Effector CD4-positive, alpha-beta T cell (primary cell): Measurements from ENCODE around the gene UROS.

Source experiments
- DNase-seq: peaks from one replicate; pipeline ENCODE4 v3.0.0-alpha.2; 2020

UROS gene

GRCh38 chr10:125828311-125828710, 5.3 kb upstream of the UROS start:
- no peak for DNase-seq

- DNase-seq, result no peak
These were observed 4.1 kb upstream of the UROS start for GRCh38 chr10:125827133-125827532.

- DNase-seq, result no peak
These were observed 1.7 kb upstream of the UROS start for GRCh38 chr10:125824736-125825135.

GRCh38 chr10:125823663-125824251, 699 bp upstream of the UROS start:
- no peak for DNase-seq

- DNase-seq, result no peak
These were observed 2.4 kb downstream of the UROS start for GRCh38 chr10:125820701-125821100.

- DNase-seq, result no peak
These were observed 5.6 kb downstream of the UROS start for GRCh38 chr10:125817337-125817946.

- DNase-seq, result no peak
These were observed 6.5 kb downstream of the UROS start for GRCh38 chr10:125816548-125816947.

GRCh38 chr10:125815764-125816163, 7.3 kb downstream of the UROS start:
- no peak for DNase-seq

GRCh38 chr10:125812128-125812750, 10.8 kb downstream of the UROS start:
- DNase-seq, result no peak

GRCh38 chr10:125811251-125811650, 11.8 kb downstream of the UROS start:
- no peak for DNase-seq

GRCh38 chr10:125808047-125808446, 15.0 kb downstream of the UROS start:
- DNase-seq, result no peak

GRCh38 chr10:125802739-125803138, 20.3 kb downstream of the UROS start:
- no peak for DNase-seq

GRCh38 chr10:125802131-125802530, 20.9 kb downstream of the UROS start:
- DNase-seq, result no peak

- DNase-seq, result no peak
These were observed 21.5 kb downstream of the UROS start for GRCh38 chr10:125801574-125801973.

GRCh38 chr10:125799451-125800182, 23.4 kb downstream of the UROS start:
- no peak for DNase-seq

- DNase-seq, result no peak
These were observed 24.9 kb downstream of the UROS start for GRCh38 chr10:125797994-125798662.

GRCh38 chr10:125797424-125797823, 25.6 kb downstream of the UROS start:
- DNase-seq, result no peak

- no peak for DNase-seq
These were observed 27.3 kb downstream of the UROS start for GRCh38 chr10:125795637-125796190.

- DNase-seq, result no peak
These were observed 27.9 kb downstream of the UROS start for GRCh38 chr10:125795128-125795527.

GRCh38 chr10:125792342-125793300, 30.4 kb downstream of the UROS start:
- no peak for DNase-seq

GRCh38 chr10:125788156-125789034, 34.7 kb downstream of the UROS start:
- DNase-seq, result no peak
